Lung (tissue), 12 donors: ENCODE data around the gene SLC29A4. TPM values are rescaled to one million over a fixed set of nuclear protein-coding genes. Genes with fewer than 3 reads are reported as not detected.
"Not testable (repeated sequence)": the region's sequence is repeated elsewhere in the genome, so short reads cannot be mapped to it uniquely, and the experiment has no call there.

ENCODE experiments used
- ATAC-seq: fragments of 200-7000 bp; cut with Tn5 transposase; one replicate; pipeline ENCODE4 v1.9.1; 2020; ENCODE audit warnings: moderate number of reproducible peaks; ENCODE audit not compliant: insufficient read depth, low FRiP score
- DNase-seq, 3 donors: peaks; one replicate each; pipeline ENCODE4 v3.0.0-alpha.2; 2013 to 2017
- H3K27ac ChIP-seq, 2 donors: one replicate each; pipeline ENCODE4 v1.5.1; 2013; ENCODE audit warnings: mild to moderate bottlenecking in 2 of 2, moderate library complexity in 2 of 2, control low read depth in 1 of 2, inconsistent platforms in 1 of 2, low read depth in 1 of 2, low read length in 1 of 2
- H3K27me3 ChIP-seq, 3 donors: one replicate each; pipeline ENCODE4 v1.5.1; 2013; ENCODE audit warnings: low read length in 2 of 3; ENCODE audit not compliant: control insufficient read depth in 3 of 3, insufficient read depth in 3 of 3
- H3K36me3 ChIP-seq, 4 donors: one replicate each; pipeline ENCODE4 v1.5.1; 2013; ENCODE audit warnings: low read length in 4 of 4, mild to moderate bottlenecking in 1 of 4, moderate library complexity in 1 of 4; ENCODE audit not compliant: control insufficient read depth in 4 of 4, insufficient read depth in 4 of 4
- H3K4me1 ChIP-seq, 5 donors: one replicate each; pipeline ENCODE4 v1.5.1; 2013; ENCODE audit warnings: low read length in 5 of 5, mild to moderate bottlenecking in 2 of 5, moderate library complexity in 1 of 5; ENCODE audit not compliant: control insufficient read depth in 5 of 5, insufficient read depth in 5 of 5
- H3K4me3 ChIP-seq: one replicate; pipeline ENCODE4 v1.5.1; 2013; ENCODE audit warnings: mild to moderate bottlenecking, control low read depth, moderate library complexity
- H3K9ac ChIP-seq, 2 donors: one replicate each; pipeline ENCODE4 v1.5.1; 2013; ENCODE audit warnings: low read length in 2 of 2, control low read depth in 1 of 2; ENCODE audit not compliant: insufficient read depth in 1 of 2
- H3K9me3 ChIP-seq, 4 donors: one replicate each; pipeline ENCODE4 v1.5.1; 2013; ENCODE audit warnings: low read length in 3 of 4, mild to moderate bottlenecking in 1 of 4, moderate library complexity in 1 of 4; ENCODE audit not compliant: control insufficient read depth in 4 of 4, insufficient read depth in 3 of 4
- CTCF ChIP-seq: IDR thresholded peaks from 2 replicates; pipeline ENCODE4 v1.5.1; 2012; ENCODE audit warnings: mild to moderate bottlenecking; ENCODE audit errors: control extremely low read depth, extremely low read depth
- WGBS, 2 donors: extraction: QIAGEN DNeasy Blood & Tissue Kit; methylation state at CpG; one replicate each; pipeline ENCODE4 v1.1.7; 2013; 5-methylcytosine and 5-hydroxymethylcytosine counted together
- polyA plus RNA-seq, 2 donors: library from polyadenylated mRNA; stranded (reverse); fragments of 200-250 nt; gene quantifications; one replicate each; pipeline ENCODE4 v1.2.1, GENCODE V29; 2013
- total RNA-seq, 2 donors: library from RNA; depleted of rRNA in 1 of 2; stranded (reverse); fragments of >200 nt in 1 of 2; gene quantifications; one replicate each; pipeline ENCODE4 v1.2.1, GENCODE V29; 2014 to 2021
- donor health status: control.
- donor health status: control.
- donor health status: Bipolar disorder and iron deficiency.
- donor health status: healthy.
- donor health status: DM: yes; HTN: yes; CAD: no.

SLC29A4 gene
- total and polyA plus RNA-seq, 4 donors = 0.87 to 5.7 (median 2.0) TPM

DNA sequence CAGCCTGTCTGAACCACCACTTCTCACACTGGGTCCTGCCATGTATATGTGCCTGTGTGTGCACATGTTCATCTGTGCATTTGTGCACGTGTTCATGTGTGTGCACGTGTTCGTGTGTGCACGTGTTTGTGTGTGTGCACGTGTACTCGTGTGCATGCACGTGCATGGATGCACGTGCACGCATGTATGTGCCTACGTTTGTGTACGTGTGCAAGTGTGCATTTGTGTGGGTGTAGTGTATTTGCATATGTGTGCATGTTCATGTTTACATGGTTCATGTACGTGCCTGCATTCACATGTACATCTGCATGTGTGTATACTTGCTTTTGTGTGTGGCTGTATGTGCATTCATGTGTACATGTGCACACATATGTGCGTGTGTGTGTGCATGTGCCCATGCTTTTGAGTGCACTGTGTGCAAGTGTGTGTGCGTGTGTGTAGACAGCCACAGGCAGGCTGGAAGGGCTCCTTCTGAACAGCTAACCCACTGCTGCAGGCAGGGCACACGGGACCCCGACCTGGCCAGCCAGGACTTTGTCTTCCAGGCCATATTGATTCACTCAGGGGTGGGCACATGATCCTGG is 28.2 kb downstream of the SLC29A4 start:
- TF ChIP-seq CTCF = no peak
- Histone ChIP-seq H3K36me3 (peaks cover 14 to 54% (median 15%) of the 10 kb centered on the region in 4 donors), H3K4me3 (no peak overlapping the region), H3K27ac (no peak overlapping the region), H3K27me3 (no peaks in the 10 kb centered on the region), H3K9ac (no peak overlapping the region), H3K9me3 (no peaks in the 10 kb centered on the region), H3K4me1 (peaks cover 0 to 2% (median 0%) of the 10 kb centered on the region in 5 donors)
- DNase-seq (no peak), ATAC-seq (no peak)
- WGBS, 2 donors = 90 to 97% methylated on average over 16 of the region's 16 CpGs

DNA sequence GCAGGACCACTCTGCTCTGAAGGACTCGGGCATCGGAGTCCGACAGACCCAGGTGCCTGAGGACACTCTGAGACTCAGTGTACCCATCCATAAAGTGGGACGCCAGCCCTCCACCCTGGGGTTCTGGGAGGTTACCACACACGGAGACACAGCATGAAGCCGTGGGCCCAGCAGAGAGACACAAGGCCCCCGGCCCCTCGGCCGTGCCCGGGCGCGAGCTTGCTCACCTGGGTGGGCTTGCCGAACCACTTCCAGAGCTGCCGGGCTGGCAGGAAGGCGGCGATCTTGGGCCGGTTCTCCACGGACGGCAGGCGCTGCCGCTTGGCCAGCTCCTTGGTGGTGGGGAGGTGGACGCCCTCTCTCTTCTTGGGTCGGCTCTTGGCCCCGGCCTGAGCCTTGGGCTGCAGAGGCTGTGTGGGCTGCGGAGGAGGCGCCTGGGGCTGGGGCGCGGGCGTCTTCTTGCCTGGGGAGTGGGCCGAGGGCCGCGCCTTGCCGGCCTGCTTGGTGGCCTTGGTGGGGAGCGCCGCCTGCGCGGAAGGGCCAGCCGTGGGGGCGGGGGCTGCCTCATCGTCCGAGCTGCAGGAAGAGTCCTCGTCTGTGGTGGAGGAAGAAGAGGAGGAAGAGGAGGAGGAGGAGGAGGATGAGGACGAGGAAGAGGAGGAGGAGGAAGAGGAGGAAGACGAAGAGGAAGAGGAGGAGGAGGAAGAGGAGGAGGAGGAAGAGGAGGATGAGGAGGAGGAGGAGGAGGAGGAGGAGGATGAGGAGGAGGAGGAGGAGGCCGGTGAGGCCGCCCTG is 29.7 kb downstream of the SLC29A4 start:
- not testable (repeated sequence) for DNase-seq, H3K9me3 ChIP-seq, ATAC-seq, H3K27ac ChIP-seq, H3K9ac ChIP-seq, H3K4me3 ChIP-seq, H3K4me1 ChIP-seq, H3K27me3 ChIP-seq
- 92 to 94% methylated on average over 21 to 41 of the region's 46 CpGs for WGBS, 2 donors
- peaks cover 14 to 59% (median 18%) of the 10 kb centered on the region in 4 donors for H3K36me3 ChIP-seq

GRCh38 chr7:5313076-5313885 is 30.5 kb downstream of the SLC29A4 start:
- not testable (repeated sequence) for DNase-seq, H3K27me3 ChIP-seq, H3K9ac ChIP-seq, H3K27ac ChIP-seq, ATAC-seq, H3K9me3 ChIP-seq, H3K4me3 ChIP-seq, H3K4me1 ChIP-seq
- peaks cover 8 to 52% (median 20%) of the 10 kb centered on the region in 4 donors for H3K36me3 ChIP-seq
- WGBS, 2 donors = 88 to 92% methylated on average over 36 to 47 of the region's 48 CpGs

- no peak for ATAC-seq
- H3K27me3 ChIP-seq = no peaks in the 10 kb centered on the region
- no peak overlapping the region for H3K27ac ChIP-seq
- WGBS, 2 donors = 92 to 96% methylated on average over 19 of the region's 19 CpGs
- H3K9me3 ChIP-seq = peaks cover 0 to 9% (median 3%) of the 10 kb centered on the region in 4 donors
- H3K4me3 ChIP-seq = no peak overlapping the region
- no peak for TF ChIP-seq CTCF
- H3K36me3 ChIP-seq = peaks cover 8 to 47% (median 27%) of the 10 kb centered on the region in 4 donors
- DNase-seq = no peak
- no peak overlapping the region for H3K9ac ChIP-seq
- no peaks in the 10 kb centered on the region for H3K4me1 ChIP-seq
These were observed 32.1 kb downstream of the SLC29A4 start for GRCh38 chr7:5314864-5315263.
